GM19099 (cell line): ENCODE results near the gene LYRM4.

ENCODE experiments used
- POLR2A ChIP-seq: IDR thresholded peaks from 3 replicates; pipeline ENCODE4 v1.6.1; 2011; ENCODE audit warnings: low read depth; ENCODE audit not compliant: insufficient read length; ENCODE audit errors: extremely low read depth

The LYRM4 gene

DNA sequence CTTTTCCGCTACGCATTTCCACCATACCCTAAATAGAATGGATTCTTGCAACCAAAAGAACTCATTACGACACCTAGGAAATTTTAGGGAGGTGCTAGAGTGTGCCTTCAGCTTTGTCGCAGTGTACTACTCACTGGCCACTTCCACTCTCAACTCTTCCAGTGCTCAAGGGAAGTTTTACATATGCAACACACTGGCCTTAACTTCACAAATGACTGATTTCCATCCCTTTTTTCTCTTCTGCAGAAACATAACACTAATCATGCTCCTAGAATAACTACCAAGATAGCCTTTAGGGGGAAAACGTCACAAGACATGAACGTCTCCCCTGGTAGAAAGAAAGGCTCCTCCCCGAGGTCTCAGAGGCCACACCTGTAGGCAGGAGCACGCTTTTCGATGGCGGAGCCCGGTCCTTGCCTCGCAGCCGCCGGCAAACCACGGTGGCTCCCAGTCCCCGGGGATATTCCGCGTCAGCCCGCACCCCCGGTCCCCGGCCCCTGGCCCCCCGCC is 584 bp downstream of the LYRM4 start:
- no peak for TF ChIP-seq POLR2A

DNA sequence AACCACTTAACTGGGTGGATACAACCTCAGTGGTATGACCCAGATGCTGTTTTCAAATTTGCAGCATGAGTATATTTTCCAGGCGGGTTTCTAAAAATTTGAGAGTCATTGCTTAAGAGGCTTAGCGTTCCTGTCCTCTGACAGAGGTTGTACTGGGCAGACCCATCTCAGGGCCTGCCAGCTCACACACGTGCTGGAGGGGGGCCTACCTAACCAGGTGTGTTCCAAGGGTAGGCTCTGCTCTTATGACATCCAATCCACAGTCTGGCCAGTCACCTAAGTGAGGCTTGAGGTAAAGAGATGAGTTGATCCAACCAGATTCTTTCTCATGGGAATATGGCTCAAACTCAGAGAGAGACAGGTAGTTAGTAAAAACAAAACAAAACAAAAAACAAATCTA is 1.3 kb downstream of the LYRM4 start:
- TF ChIP-seq POLR2A = no peak

DNA sequence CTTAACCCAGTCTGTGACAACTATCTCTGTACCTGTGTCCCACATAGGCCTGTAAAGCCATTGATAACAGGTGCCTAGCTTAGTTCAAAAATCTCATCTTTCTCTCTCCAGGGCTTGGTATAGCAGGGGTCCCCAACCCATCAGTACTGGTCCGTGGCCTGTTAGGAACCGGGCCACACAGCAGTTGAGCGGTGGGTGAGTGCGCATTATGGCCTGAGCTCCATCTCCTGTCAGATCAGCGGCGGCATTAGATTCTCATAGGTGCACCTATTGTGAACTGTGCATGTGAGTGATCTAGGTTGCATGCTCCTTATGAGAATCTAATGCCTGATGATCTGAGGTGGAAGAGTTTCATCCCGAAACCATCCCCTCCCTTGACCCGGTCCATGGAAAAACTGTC is 3.4 kb downstream of the LYRM4 start:
- TF ChIP-seq POLR2A = no peak

DNA sequence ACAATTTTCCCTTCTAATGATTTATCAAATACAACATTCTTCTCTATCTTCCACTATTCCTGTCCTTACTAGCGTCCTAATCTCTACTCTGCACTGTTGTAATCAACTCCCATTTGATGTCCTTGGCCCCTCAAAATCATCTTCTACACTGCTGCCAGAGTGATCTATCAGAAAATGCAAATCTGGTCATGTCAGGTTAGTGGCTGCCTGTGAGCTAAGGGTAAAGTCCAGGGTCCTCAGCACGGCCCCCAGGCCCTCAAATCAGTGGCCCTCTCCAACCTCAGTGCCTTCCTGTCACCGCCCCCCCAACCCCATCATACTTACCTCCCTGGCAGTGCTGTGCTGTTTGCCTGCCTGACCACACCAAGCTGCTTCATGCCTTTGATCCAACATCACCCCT is 3.8 kb downstream of the LYRM4 start:
- TF ChIP-seq POLR2A = no peak

DNA sequence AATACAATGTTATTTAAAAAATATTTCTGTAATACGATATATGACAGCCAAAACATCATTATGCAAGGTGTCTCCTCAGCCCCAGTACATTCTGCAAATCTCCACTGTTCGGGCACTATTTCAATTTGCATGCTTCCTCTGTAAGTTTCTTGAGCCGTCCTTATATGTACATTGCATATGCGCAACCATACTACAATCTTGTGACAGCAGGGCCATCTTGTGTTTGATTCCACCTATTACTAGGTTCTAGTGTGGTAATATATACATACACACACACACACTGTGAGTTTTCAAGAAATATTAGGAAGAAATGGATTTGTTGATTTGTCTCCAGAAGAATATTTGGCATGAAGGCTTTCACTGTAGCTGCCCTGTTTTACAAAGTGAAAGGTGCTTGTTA is 9.8 kb downstream of the LYRM4 start:
- no peak for TF ChIP-seq POLR2A

DNA sequence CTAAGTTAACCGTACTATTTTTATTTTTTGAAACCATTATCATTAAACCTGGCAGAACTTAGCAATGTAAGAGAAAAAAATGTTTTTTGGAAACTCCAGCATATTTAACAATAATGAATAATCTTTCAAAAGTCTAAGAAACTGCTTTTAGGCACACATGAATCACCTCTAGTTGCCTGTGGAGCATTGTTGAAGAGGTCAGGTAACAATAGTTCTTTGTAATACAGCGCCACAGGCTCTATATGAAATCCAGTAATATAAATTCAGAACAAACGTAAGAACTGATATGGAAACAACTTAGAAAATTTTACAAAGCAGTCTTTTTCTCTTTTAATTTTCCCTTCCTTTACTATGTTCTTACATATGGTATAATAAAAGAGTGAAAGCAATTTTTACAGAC is 10.3 kb downstream of the LYRM4 start:
- TF ChIP-seq POLR2A = no peak

DNA sequence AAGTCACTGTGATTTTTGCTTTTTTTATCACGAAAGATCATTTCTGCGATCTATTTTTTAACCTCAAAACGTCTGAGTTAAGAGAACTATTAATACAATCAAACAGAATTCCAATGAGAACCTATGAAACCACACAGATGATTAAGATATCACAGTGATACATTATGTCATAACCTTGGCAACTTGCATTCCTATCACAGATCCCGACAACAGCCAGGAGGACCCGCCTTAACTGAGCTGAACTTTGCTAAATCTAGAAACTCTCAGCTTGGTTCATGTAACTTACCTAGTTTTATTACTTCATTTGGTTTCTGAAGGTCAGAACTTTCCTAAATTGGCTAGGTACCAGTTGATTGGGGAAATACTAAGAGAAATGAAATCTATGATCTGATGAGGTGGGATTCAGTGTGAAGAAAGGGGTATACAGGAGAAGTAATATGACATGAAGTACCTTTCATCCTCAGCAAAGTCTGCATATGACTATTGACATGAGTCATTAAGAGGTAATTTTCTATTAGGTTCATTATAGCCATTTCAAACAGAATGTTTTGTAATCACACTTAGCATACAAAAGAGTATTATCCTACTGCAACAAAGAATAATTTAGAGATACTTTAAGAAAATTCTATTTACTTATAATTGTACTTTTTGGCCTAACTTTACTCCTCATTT is 11.2 kb downstream of the LYRM4 start:
- no peak for TF ChIP-seq POLR2A

DNA sequence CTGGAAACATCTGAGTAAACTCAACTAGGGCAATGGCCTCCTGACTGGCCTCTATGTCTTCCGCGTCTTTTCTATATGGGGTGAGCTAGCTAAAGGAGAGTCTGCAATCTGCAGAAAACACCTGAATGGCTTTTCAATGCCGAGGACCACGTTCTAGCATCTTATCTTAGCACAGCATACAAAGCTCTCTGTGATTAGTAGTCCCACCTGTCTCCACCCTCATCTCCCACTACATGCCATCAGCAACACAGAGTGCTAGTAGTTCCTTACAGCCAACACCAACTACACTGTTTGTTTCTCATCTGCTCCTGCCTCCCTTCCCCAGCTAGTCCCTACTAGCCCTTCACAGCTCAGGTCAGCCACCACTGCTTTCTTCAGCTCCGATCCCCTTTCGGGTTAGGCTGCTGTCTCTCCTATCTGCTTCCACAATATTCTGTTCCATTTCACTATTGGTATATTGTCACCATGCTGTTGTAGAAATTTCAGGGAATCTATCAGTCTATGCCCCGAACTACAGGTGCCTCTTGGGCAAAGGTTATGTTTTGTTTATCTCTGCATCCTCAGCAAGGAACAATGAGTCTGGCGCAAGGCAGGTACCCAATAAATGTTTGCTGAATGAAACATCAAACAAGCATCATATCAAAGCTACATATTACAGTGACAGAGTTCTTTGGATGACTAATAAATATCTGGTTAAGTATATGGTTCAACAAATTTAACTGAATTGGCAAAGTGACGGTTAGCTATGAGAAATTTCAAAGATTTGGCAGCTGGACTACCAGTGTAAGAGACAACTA is 12.2 kb downstream of the LYRM4 start:
- TF ChIP-seq POLR2A = no peak

DNA sequence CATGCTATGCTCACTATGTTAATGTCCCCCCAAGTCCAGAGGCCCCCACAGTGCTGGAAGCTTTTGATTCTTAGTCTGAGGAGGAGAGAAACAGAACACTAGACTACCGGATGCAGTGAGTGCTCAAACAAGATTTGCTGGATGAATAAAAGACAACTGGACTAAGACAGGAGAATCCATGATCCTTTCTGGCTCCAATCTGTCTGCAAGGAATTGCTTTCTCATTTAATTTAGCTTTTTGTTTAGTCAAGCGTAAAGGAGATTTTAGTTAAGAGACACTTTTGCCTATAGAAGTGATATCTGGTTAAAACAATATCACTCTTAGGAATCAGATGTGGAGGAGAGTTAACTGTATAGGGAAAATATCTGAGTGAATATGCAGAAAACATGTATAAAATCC is 13.5 kb downstream of the LYRM4 start:
- TF ChIP-seq POLR2A = no peak

DNA sequence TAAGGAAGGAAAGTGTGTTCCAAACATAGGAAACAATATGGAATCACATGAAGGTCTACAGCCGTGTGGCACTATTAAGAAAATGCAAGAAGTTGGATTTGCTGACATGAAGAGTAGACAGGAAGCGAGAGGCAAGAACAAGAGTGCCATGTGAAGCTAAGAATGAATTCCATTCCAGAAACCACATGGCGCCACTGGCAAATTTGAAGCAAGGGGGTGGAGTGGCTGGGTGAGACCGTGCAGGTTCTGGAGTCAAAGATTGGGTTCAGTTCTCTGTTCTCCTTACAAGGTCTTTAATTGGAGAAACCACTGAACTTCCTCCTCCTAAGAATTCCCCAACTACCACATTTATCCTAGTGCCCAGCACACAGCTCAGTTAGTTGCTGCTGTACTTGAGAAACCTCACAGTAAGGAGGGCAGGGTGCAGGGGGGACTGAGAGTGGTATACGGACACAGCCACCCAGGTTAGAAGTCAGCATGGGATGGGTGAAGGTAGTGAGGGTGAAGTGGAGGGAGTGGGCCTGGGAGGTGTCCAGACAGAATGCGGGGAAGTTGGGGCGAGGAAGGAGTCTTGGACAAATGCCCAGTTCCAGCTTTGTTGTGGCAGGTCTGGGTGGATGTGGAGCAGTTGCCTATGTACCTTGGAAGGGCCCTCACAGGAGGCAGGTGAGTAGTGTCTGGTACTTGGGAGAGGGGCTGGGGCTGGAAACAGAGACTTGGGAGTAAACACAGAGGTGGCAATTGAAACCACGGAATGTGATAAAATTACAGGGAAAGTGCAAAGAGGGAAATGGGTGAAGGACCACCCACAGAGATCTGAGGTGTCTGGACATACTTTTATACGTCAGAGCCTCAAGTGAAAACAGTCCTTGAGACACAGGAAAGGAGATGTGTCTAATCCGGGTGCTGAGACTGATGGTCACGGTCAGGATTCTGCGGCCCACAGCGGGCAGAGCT is 14.3 kb downstream of the LYRM4 start:
- no peak for TF ChIP-seq POLR2A

DNA sequence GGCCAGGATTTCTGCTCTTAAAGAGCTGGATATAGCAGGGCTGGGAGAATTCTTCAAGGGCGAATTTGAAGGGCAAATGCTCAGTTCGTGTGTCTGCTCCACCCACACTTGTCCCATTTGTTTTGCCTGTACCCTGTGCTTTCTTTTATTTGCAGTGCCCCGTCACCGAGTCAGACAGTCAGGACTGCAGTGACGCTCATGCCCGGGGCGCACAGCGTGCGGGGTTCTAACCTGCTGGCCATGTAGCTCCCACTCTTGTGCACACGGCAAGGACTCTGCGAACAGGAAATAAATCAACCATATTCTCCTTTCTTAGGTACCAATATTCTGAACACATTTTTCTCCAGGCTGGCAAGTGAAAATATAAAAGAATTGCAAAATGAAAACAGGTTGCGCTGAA is 17.7 kb downstream of the LYRM4 start:
- no peak for TF ChIP-seq POLR2A

DNA sequence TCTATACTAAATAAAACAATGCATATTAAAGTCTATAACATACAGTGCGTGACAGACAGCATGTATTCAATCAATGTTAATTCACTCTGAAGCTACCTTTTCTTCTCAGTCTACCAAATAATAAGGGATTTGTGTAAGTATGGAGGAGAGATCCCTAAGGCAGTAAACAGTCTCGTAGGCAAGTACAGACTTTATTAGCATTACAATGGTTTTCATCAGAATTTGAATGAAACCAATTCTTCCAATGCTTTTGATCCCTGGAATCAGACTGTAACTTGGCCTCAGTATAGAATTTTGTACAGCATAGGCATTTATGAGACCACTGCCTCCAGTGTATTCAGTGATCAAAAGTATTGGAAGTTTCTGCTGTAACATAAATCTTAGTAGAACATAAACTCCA is 19.5 kb downstream of the LYRM4 start:
- no peak for TF ChIP-seq POLR2A

DNA sequence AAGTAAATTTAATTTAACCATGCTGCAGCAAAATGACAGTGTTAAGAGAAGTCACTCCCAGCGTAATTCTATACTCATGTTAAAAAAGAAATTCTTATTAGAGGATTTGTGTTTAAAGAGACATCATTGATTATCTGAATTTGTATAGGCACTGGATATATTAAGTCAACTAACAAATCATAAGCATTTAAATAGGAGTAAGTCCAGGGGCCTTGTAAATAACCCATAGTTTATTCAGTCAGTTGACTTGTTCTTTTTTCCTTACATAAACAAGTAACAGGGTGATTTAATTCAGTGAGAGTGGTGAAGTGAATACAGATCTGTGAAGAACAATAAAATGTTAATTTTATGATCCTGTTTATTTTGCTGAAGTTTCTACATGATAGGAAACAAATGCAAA is 22.4 kb downstream of the LYRM4 start:
- no peak for TF ChIP-seq POLR2A

DNA sequence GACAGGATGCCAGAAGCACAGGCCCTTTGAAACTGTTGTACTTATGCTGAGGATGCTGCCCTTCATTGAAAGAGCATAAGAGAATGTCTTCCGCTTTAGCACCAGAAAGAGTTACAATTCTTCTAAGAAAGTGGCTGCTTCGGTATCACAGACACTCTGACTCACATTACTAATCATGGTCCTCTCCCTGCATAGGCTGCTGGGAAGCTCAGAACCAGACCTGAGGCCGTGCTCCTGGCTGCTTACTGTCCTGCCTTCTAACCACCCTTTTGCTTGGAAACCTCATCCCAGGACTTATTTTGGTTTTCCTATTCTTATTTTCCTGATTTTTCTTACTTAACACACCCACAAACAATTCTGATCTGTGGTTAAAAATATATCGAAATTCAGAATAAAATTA is 22.9 kb downstream of the LYRM4 start:
- no peak for TF ChIP-seq POLR2A

DNA sequence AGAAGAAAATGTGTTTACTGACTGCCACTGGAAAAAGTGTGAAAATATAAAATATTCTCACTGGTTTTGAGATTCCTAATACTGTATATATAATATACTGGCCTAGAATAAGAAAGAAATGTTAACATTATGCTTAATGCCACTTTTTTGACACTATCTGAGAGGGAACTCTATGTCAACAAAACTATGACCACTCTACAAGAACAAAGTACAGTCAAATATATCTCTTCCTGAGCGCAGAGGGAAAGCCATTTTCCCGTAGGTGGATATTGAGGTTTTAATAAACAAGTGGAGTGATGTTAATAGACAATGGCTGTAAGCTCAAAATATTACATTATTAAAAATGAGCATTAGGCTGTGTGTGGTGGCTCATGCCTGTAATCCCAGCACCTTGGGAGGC is 24.9 kb downstream of the LYRM4 start:
- no peak for TF ChIP-seq POLR2A

DNA sequence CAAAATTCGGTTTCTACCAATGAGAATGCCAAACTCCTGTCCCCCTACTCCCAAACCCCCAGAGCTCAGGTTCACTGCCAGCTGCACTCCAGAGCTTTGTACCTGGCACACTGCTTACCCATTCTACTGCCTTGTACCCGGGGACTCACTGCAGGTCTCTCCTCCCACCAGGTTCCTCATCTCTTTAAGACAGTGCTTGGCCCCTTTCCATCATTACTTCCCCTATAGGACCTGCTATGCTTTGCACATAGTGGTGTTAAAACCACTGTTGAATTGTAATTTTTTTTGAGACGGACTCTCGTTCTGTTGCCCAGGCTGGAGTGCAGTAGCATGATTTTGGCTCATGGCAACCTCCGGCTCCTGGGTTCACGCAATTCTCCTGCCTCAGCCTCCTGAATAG is 25.9 kb downstream of the LYRM4 start:
- TF ChIP-seq POLR2A = no peak

DNA sequence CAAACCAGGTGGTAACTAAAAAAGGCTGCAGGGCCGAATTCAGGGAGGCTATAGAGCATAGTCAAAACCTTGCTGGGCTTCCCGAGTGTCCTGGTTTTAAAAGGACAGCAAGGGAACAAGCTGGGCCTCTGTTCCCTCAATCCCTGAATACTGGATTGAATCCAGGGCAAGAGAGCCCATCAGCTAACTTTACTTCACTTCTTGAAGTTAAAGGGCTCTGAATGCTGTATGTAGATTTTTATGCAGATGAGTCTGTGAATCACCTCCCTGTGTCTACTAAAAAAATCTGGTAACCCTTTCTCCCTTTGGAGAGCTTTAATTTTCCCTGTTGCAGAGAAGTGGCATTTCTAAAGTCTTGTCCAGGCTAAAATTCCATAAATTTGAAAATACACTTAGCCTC is 29.5 kb downstream of the LYRM4 start:
- TF ChIP-seq POLR2A = no peak
